ENCODE data around the gene SBDS.
"Not testable (repeated sequence)": the region's sequence is repeated elsewhere in the genome, so short reads cannot be mapped to it uniquely, and the experiment has no call there.

SBDS gene

DNA sequence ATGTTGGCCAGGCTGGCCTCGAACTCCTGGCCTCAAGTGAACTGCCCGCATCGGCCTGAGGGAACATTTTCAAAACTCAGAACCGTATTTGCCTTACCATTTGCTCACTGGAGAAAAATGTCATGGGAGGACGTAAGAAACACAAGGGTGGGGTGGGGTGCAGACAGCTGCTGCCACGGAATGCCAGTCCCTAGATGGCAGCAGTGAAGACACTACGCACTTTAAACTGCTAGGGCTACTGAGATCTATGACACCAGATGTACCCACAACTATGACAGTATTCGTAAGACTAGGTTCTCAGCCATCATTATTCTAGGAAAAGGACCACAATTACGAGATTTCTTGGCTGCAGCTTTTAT, 716 bp downstream of the SBDS start:
- DNase-seq (ENCODE audit: low spot score), result not testable (repeated sequence)

DNA sequence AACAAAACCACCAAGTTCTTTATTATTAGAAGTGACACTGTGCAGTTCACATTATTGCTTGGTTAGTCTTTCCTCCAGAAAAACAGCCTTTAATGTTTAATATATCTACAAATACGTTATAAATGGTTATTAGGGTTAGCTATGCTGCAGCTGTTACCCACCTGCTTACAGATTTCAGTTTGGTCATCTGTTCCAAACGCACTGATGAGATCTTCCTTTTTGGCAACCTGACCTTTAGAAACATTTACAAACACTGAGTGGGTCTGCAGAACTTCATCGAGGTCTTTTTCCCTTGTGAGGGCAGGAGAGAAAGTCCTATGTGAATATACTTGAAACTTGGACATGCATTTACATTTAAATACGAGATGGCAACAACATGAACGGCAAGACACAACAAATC, 1.3 kb downstream of the SBDS start:
- DNase-seq (ENCODE audit: low spot score), result not testable (repeated sequence)

DNA sequence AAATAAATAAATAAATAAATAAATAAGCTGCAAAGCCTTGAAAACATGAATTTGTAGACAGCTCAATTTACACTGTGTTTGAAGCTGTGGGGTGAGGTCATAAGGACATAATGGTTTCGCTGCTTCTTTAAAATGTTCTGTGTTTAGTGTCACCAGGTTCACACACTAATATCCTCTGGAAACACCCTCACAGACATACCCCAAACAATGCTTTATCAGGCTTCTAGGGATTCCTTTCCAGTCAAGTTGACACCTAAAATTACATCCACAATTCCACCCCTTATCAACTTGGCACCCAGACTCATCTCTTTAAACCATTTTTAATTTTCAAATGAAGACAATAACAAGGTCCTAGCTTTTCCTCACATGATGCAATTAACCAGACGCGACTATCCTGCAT, 5.8 kb downstream of the SBDS start:
- DNase-seq (ENCODE audit: low spot score), result not testable (repeated sequence)

DNA sequence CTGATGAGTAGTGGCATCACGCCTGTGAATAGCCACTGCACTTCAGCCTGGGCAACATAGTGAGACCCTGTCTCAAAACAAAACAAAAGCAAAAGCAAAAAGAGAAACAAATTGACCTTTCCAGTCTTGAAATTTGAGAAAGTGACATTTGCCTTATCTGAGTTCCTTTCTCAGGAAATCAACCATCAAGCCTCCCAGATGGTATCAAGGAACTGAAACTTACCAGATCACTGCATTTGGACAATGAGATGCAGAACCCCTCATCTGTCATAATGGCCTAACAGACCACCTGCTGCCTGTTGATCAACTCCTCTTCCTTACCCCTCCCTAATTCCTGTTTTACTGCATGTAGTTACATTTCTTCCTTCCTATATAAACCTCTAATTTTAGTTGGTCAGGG, 15.1 kb downstream of the SBDS start:
- DNase-seq (ENCODE audit: low spot score), result not testable (repeated sequence)

DNA sequence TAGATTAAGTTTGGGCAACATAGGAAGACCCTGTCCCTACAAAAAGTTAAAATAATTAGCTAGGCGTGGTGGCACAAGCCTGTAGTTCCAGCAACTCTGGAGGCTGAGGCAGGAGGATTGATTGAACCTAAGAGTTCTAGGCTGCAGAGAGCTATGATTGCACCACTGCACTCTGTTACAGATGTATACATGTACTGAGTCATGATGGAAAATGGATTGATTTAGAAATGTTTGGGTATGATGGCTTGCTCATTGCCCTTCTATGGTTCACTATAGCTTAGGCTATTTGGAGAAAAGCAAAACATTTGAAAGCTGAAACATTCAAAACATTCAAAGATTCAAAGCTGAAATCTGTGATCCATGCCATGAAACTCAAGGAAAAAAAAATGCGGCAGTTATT, 16.4 kb downstream of the SBDS start:
- not testable (repeated sequence) for DNase-seq (ENCODE audit: low spot score)

DNA sequence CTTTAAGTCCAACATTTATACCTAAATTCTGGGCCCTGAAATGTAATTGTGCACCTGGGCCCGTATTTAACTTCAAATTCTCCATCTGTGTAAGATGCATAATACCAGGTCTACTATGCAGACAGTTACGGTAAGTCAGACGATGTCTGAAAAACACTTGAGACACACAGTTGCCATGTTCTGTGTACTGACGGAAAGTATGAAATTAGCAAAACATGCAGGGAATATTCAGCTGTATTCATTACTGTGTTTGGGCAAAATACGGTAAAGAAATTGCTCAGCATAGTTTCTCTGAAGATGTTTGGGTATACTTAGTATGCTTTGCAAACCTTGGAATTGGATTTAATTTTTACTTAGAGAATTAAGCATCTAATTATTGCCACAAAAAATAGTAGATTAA, 17.1 kb downstream of the SBDS start:
- not testable (repeated sequence) for DNase-seq (ENCODE audit: low spot score)

DNA sequence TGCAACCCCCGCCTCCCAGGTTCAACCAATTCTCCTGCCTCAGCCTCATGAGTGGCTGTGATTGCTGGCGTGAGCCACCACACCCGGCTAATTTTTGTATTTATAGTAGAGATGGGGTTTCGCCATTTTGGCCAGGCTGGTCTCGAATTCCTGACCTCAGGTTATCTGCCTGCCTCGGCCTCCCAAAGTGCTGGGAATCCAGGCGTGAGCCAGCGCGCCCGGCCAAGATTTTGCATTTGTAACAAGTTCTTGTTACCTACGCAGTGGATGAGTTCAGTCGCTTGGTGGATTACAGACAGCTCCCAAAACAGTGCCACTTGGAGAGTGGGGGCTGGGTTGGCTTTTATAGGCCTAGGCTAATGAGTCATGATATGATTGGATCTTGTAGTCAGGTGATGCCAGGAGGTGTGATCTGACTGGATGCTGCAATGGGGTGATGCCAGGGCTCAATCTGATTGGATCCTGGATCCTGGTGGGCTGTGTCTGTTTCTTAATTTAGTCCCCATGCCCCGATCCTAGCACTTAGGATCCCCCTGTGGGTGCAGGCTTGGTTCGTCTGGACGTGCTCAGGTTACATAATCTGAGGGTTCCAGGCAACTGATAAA, 20.3 kb downstream of the SBDS start:
- no peak for DNase-seq (ENCODE audit: low spot score)

DNA sequence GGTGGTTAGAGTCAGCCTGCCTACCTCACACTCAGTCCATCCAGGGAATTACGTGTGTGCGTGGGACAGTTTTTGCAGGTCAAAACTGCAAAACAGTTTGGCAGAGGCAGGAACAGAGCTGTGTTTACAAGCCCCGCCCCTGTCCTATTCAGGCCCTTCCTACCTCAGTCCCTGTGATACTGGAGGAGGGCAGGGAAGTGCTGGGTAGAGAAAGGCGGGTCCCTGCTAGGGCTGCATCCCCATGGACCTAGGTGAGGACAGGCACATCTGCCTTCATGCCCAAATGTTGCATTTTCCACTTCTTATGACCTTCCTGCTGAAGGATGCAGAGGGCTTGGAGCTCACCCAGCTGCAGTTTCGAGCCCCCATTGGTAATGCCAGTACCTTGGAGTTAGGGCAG, 25.1 kb downstream of the SBDS start:
- no peak for DNase-seq (ENCODE audit: low spot score)

DNA sequence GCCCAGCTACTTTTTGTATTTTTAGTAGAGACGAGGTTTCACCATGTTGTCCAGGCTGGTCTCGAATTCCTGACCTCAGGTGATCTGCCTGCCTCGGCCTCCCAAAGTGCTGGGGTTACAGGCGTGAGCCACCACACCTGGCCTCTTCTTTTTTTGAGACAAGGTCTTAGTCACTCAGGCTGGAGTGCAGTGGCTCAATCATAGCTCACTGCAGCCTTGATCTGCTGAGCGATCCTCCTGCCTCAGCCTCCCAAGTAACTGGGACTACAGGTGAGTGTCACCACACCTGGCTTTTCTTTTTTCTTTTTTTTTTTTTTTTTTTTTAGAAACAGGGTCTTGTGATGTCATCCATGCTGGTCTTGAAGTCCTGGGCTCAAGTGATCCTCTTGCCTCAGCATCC, 26.4 kb downstream of the SBDS start:
- DNase-seq (ENCODE audit: low spot score), result not testable (repeated sequence)

DNA sequence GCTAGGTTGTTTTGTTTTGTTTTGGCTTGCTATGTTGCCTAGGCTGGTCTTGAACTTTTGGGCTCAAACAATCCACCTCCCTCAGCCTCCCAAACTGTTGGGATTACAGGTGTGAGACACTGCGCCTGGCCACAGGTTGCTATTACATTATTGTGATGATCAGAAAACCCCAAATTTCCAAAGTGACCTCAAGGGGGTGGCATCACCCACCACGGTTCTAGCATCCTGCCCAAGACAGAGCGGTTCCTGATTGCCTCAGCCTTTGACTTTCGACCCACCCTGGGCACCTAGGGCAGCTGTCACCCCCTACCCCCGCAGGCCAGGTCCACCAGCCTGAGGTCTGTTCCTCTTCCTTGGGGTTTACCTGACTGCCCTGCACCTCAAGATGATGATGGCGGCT, 28.4 kb downstream of the SBDS start:
- DNase-seq (ENCODE audit: low spot score), result no peak

DNA sequence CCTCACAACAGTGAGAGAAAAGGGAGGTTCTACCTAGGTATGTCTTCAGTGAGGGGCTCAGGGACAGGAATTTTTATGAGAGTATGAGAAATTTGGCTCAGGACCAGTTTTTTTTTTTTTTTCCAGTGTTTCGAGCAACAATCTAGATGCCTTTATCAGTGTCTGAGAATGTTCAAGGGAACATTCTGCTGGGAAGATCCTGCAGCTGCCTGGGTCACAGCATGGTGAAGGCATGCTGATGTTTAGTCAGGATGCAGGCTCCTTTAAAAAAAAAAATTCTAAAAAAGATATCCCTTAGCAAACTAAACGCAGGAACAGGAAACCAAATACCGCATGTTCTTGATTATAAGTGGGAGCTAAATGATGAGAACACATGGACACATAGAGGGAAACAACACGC, 31.0 kb downstream of the SBDS start:
- DNase-seq (ENCODE audit: low spot score), result no peak

DNA sequence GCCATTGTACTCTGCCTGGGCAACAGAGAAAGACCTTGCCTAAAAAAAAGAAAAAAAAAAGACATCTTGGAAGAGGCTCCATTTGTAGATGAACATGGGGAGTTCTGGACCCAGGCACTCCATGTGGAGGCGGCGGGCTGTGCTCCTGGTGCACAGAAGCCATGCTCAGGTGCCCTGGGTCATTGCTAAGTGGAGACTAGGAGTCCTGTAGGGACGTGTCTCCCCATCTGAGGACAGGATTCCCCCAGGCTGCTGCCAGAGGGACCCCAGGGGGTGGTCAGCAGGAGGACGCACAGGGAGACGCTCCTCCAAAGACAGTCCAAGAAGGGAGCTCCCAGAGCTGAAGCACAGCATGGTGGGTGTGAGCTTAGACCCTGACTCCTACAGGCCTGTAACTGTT, 34.3 kb downstream of the SBDS start:
- no peak for DNase-seq (ENCODE audit: low spot score)

DNA sequence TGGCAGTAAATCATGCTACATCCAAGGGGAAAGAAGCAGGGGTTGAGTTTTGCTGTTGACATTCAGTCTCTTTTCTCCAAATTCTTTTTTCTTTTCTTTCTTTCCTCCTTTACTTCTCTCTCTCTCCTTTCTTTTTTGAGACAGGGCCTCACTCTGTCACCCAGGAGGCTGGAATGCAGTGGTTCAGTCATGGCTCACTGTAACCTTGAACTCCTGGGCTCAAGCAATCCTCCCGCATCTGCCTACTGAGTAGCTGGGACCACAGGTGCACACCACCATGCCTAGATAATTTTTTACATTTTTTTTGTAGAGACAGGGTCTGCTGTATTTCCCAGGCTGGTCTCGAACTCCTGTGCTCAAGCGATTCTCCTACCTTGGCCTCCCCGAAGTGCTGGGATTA, 35.2 kb downstream of the SBDS start:
- no peak for DNase-seq (ENCODE audit: low spot score)

DNA sequence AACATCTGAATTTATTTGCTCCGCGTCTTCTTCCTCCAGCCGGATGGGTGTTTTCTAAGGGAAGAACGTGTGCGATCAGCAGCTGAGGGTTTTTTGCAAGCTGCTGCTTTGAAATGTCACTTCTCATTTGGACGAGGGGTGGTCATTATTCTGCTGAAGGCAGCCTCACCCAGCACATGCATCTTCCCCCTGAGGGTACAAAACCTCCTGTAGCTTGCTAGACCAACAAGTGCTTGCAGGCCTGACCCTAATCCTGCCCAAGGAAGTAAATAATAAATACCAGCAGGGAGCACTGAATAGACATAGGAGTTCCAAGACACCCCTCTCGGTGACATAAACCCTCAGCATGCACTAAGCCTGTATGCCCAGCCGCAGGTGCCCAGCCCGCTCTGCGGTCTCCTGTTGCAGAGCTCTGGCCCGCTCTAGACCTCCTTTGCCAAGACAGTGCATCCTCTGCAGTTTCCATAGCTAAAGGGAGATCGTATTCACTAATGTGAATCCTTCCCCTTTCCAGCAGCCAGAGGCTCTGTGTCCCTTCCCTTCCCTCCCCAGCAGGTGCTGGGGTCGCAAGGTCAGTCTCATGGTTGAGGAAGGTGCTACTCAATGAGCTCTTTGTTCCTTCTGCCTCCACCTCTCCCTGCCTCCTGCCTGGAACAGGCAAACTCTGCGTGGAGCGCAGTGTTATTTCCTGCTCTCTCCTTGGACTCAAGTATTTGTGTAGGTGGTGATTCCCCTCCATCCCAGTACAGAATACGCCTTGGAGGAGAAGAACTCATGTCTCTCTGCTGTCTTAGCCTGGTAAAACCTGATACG, 36.6 kb downstream of the SBDS start:
- DNase-seq (ENCODE audit: low spot score), result no peak

DNA sequence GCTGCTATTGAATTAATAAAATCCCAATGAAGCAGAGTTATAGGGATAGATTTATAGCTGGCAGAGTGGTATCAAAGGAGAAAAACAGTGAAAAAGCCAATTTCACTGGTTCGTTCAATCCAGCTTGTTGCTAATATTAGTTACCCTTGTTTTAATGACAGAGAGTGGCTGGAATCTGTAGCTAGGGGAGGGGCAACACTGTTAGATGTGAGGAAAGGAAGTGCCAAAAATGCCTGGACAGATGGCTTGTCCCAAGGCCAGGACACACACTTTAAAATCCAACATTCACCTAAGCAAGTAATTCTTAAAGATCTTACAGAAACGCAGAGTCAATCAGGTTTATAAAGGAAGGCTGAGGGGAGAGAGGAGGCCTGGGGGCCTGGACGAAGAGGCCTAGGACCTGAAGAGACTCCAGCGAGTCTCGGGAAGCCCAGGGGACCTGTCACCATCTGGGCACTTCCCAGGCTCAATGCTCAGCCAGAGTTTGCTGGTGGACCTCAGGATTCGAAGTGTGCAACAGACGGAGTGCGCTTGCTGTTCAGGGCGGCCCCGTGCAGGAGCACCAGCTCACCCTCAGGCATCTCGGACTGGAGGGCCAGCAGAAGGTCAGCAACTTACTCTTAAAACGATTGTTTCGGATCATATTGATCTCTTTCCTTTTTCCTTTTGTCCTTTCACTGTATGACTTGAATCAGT, 37.6 kb downstream of the SBDS start:
- no peak for DNase-seq (ENCODE audit: low spot score)

DNA sequence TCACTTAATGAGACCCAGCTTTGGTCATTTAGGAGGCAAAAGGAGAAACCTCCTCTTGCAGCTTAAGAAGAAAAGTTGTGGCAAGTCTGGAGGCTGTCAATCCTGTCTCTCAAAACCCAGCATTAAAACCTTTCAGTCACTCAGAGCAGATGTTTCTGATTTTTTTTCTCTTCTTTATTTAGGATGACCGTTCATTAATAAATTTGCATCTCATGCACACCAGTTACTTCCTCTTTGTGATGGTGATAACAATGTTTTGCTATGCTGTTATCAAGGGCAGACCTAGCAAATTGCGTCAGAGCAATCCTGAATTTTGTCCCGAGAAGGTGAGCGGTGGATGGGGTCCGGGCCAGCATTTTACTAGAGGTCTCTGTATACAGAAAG, 42.4 kb downstream of the SBDS start:
- DNase-seq (ENCODE audit: low spot score), result no peak

DNA sequence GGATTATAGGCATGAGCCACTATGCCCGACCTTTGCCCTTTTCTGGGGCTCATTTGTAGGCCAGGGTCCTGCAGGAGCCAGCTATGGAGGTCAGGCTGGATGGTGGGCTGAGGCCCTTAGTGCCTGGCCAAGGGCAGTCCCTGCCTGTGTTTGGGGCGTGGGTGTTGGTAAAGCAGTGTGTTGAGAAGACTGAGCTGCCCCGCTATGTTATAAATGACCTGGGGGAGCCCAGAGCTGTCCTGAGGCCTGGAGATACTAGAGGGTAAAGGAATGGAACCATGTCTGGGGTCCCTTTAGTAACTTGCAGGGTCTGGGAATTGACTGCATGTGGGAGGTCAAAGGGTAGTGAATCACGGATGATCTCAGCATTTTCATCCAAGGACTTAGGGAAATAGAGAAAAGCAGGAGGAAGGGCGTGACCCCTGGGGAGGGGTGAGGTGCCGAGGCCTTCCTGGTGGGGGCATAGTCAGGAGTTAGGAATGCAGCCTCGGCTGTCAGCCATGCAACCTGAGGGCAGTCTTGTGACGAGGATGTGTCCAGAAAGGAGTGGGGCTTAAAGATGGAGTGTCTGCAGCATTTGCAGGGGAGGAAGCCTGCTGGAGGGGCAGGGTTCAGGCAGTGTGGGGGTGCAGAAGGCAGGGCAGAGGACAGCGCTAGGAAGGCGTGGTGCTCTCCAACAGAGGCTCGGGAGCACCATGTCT, 42.9 kb downstream of the SBDS start:
- no peak for DNase-seq (ENCODE audit: low spot score)

DNA sequence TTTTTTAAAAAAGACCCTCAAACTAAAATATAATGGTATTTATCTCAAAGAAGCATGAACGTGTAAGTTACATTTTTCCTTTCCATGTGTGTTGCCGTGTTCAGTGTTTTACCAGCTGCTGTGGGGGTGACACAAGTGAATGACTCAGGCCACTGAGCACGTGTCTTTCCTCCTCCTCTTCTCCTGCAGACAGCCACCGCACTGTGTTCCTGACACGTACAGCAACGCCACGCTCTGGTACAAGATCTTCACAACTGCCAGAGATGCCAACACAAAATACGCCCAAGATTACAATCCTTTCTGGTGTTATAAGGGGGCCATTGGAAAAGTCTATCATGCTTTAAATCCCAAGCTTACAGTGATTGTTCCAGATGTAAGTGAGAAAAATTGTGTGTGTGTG, 44.6 kb downstream of the SBDS start:
- no peak for DNase-seq (ENCODE audit: low spot score)

DNA sequence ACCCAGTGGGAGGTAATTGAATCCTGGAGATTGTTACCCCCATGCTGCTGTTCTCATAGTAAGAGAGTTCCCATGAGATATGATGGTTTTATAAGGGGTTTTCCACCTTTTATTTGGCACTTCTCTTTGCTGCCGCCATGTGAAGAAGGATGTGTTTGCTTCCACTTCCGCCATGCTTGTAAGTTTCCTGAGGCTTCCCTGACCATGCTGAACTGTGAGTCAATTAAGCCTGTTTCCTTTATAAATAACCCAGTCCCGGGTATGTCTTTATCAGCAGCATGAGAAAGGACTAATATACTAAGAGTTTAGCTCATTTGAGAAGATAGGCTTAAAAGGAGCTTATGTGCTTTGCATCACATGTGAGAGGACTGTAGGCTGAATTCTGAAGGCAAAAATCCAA, 45.1 kb downstream of the SBDS start:
- no peak for DNase-seq (ENCODE audit: low spot score)

DNA sequence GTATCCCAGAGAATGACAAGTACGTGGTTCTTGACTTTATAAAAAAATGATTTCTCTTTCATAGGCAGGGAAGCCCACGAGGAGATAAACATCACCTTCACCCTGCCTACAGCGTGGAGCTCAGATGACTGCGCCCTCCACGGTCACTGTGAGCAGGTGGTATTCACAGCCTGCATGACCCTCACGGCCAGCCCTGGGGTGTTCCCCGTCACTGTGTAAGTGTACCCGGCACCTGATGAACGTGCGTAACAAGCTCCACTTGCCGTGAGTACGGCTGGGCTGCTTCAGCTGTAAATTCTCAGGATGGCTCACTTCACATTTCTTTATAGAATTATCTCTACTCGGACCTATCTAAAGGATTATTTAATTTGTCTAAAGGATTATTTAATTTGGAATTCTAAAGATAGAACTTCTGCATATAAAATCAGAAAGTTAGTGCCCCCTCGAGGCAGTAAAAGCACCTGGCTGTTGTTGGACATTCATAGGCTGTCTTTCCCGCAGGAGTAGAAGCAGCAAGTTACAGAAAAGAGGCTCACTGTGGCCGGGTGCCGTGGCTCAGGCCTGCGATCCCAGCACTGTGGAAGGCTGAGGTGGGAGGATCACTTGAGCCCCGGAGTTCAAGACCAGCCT, 46.8 kb downstream of the SBDS start:
- DNase-seq (ENCODE audit: low spot score), result no peak

DNA sequence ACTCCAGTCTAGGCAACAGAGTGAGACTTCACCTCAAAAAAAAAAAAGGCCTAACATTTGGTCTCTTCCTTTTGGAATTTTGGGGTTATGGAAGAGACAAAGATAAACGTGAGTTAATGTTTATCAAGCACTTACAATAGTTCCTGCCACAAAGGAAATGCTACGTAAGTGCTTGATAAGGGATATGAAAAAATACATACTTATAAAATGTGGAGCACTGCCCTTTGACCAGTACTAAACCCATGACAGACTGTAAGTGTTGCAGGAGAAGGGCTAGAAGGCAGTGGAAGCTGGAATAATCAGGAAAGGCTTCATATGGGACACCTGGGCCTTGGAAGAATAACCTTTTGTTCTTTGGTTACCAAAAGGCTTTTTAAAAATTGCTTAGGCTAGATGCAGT, 48.8 kb downstream of the SBDS start:
- no peak for DNase-seq (ENCODE audit: low spot score)

DNA sequence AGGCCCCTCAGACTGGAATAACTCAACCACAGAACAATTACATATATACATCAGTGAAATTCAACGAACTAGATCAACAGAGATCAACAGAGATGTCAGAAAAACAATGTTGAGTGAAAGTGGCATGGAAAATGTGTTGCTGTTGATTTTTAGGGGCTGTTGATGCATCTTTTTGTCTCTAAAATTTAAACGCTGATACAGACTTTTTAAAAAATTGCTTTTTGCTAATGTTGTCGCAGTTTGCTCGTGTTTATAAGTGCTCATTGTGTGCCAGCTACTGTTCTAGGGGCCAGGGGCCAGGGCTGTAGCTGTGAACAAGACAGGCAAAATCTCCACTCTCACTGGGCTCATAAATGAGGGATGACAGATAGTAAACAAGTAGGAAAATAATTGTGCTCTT, 56.1 kb downstream of the SBDS start:
- DNase-seq (ENCODE audit: low spot score), result no peak
